Measurements from ENCODE around the gene ADGRL3. TPM values are rescaled to one million over a fixed set of nuclear protein-coding genes. Genes with fewer than 3 reads are reported as not detected.

Gene ADGRL3
- polyA plus RNA-seq, 1 experiment: 0.01 TPM

- no peak for DNase-seq (ENCODE audit: low read depth)
- ChIA-PET POLR2A (no interaction called here), CTCF (no interaction called here)
Measured at GRCh38 chr4:61427099-61427817, 227.1 kb downstream of the ADGRL3 start.

GRCh38 chr4:61427818-61428495 lies 227.8 kb downstream of the ADGRL3 start:
- Histone ChIP-seq H3K27me3 (ENCODE audit: control insufficient read depth, insufficient read depth, low read length) (no peaks in the 10 kb centered on the region), H3K36me3 (ENCODE audit: control insufficient read depth, insufficient read depth, low read length) (no peaks in the 10 kb centered on the region), H3K4me3 (ENCODE audit: low read depth, low read length) (no peak overlapping the region)
- CTCF ChIA-PET: no interaction called here
- TF ChIP-seq, protein P1, sequence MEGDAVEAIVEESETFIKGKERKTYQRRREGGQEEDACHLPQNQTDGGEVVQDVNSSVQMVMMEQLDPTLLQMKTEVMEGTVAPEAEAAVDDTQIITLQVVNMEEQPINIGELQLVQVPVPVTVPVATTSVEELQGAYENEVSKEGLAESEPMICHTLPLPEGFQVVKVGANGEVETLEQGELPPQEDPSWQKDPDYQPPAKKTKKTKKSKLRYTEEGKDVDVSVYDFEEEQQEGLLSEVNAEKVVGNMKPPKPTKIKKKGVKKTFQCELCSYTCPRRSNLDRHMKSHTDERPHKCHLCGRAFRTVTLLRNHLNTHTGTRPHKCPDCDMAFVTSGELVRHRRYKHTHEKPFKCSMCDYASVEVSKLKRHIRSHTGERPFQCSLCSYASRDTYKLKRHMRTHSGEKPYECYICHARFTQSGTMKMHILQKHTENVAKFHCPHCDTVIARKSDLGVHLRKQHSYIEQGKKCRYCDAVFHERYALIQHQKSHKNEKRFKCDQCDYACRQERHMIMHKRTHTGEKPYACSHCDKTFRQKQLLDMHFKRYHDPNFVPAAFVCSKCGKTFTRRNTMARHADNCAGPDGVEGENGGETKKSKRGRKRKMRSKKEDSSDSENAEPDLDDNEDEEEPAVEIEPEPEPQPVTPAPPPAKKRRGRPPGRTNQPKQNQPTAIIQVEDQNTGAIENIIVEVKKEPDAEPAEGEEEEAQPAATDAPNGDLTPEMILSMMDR (IDR thresholded peaks at IDR 0.05; ENCODE audit: insufficient read depth, low read depth, low read length): no peak
- DNase-seq (ENCODE audit: low read depth): no peak
- POLR2A ChIA-PET: no interaction called here

More at GRCh38 chr4:61427099-61427817, 227.1 kb downstream of the ADGRL3 start:
- no peaks in the 10 kb centered on the region for H3K36me3 ChIP-seq (ENCODE audit: control insufficient read depth, insufficient read depth, low read length)
- H3K4me3 ChIP-seq (ENCODE audit: low read depth, low read length): no peak overlapping the region
- H3K27me3 ChIP-seq (ENCODE audit: control insufficient read depth, insufficient read depth, low read length): no peaks in the 10 kb centered on the region
- TF ChIP-seq, protein P1 (IDR thresholded peaks at IDR 0.05; ENCODE audit: insufficient read depth, low read depth, low read length): no peak

DNA sequence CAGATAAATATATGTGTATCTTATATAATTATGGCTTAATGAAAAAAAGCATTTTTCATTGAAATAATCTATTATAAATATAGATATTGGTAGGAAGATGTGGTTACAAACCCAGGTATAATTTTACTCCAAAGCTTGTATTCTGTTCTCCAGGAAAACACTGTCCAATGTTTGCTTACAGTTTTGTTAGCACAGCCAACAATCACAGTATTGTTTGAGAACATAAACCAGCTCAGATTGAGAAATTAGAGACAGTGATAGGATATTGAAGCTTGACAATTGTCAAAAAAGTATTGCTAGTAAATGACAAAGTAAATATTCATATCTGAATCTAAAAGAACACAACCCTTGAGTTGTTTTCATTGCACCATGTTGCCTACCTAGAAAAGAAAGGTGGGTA lies 228.8 kb downstream of the ADGRL3 start:
- no peak for DNase-seq (ENCODE audit: low read depth)
- no peaks in the 10 kb centered on the region for H3K27me3 ChIP-seq (ENCODE audit: control insufficient read depth, insufficient read depth, low read length)
- ChIA-PET POLR2A (no interaction called here), CTCF (no interaction called here)
- no peak overlapping the region for H3K4me3 ChIP-seq (ENCODE audit: low read depth, low read length)
- TF ChIP-seq, protein P1 (IDR thresholded peaks at IDR 0.05; ENCODE audit: insufficient read depth, low read depth, low read length): no peak
- H3K36me3 ChIP-seq (ENCODE audit: control insufficient read depth, insufficient read depth, low read length): no peaks in the 10 kb centered on the region

- ChIA-PET CTCF (no interaction called here), POLR2A (no interaction called here)
- H3K36me3 ChIP-seq (ENCODE audit: control insufficient read depth, insufficient read depth, low read length): no peaks in the 10 kb centered on the region
- H3K4me3 ChIP-seq (ENCODE audit: low read depth, low read length): no peak overlapping the region
- no peaks in the 10 kb centered on the region for H3K27me3 ChIP-seq (ENCODE audit: control insufficient read depth, insufficient read depth, low read length)
- TF ChIP-seq, protein P1 (IDR thresholded peaks at IDR 0.05; ENCODE audit: insufficient read depth, low read depth, low read length): no peak
- no peak for DNase-seq (ENCODE audit: low read depth)
Measured at GRCh38 chr4:61431131-61431530, 231.0 kb downstream of the ADGRL3 start.

DNA sequence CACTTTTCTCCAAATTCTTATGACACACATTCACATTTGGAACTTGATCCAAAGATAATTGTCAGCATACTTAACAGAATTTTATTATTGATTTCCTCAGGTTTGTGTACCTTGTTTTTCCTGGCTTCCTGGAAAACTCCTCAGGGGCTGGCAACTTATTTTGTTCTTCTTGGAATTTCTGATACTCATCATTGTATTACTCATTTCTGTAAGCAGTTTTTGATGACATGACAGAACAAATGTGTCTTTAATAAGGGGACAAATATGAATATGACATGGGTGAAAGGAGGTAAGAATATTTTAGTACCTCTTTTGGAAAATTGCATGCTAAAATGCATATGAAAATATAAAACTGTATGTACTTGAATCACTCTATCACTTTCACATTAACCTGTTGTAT lies 237.8 kb downstream of the ADGRL3 start:
- Histone ChIP-seq H3K36me3 (ENCODE audit: control insufficient read depth, insufficient read depth, low read length) (no peaks in the 10 kb centered on the region), H3K4me3 (ENCODE audit: low read depth, low read length) (no peak overlapping the region), H3K27me3 (ENCODE audit: control insufficient read depth, insufficient read depth, low read length) (no peaks in the 10 kb centered on the region)
- POLR2A ChIA-PET: no interaction called here
- no peak for DNase-seq (ENCODE audit: low read depth)
- TF ChIP-seq, protein P1 (IDR thresholded peaks at IDR 0.05; ENCODE audit: insufficient read depth, low read depth, low read length): no peak
- CTCF ChIA-PET: no interaction called here
